Mucosa of rectum (tissue), 2 donors: Measurements from ENCODE around the gene RASA3.

Source experiments
- H3K27ac ChIP-seq, 2 donors: one replicate each; pipeline ENCODE4 v1.7.0; 2013; ENCODE audit warnings: inconsistent platforms in 2 of 2, low read depth in 2 of 2, low read length in 2 of 2
- H3K27me3 ChIP-seq, 2 donors: one replicate each; pipeline ENCODE4 v1.7.0; 2013; ENCODE audit warnings: low read length in 2 of 2; ENCODE audit not compliant: control insufficient read depth in 2 of 2, insufficient read depth in 2 of 2
- H3K36me3 ChIP-seq, 2 donors: one replicate each; pipeline ENCODE4 v1.7.0; 2013; ENCODE audit warnings: low read length in 2 of 2; ENCODE audit not compliant: control insufficient read depth in 2 of 2, insufficient read depth in 2 of 2
- H3K4me1 ChIP-seq, 2 donors: one replicate each; pipeline ENCODE4 v1.7.0; 2013; ENCODE audit warnings: low read length in 2 of 2, mild to moderate bottlenecking in 1 of 2; ENCODE audit not compliant: control insufficient read depth in 2 of 2, insufficient read depth in 2 of 2
- H3K4me3 ChIP-seq, 2 donors: one replicate each; pipeline ENCODE4 v1.7.0; 2013; ENCODE audit warnings: low read length in 2 of 2
- H3K9ac ChIP-seq, 2 donors: one replicate each; pipeline ENCODE4 v1.7.0; 2013; ENCODE audit warnings: low read length in 2 of 2, low read depth in 1 of 2, mild to moderate bottlenecking in 1 of 2
- H3K9me3 ChIP-seq, 2 donors: one replicate each; pipeline ENCODE4 v1.7.0; 2013; ENCODE audit warnings: low read length in 2 of 2; ENCODE audit not compliant: control insufficient read depth in 2 of 2
- donor health status: healthy.
- donor health status: Normal muscosa, but diverticular disease.

The RASA3 gene

GRCh38 chr13:114142640-114143490 is 10.4 kb upstream of the RASA3 start:
- H3K9me3 ChIP-seq = no peaks in the 10 kb centered on the region
- H3K27me3 ChIP-seq = no peaks in the 10 kb centered on the region

GRCh38 chr13:114142137-114142550 is 9.7 kb upstream of the RASA3 start:
- H3K27me3 ChIP-seq = no peaks in the 10 kb centered on the region
- H3K9me3 ChIP-seq = no peaks in the 10 kb centered on the region
- H3K4me1 ChIP-seq = peaks cover 20 to 40% of the 10 kb centered on the region in 2 donors
- peak overlapping the region; percentile 63 to 84 for H3K27ac ChIP-seq
- no peaks in the 10 kb centered on the region for H3K36me3 ChIP-seq
- peak overlapping the region in 1 of 2 donors; percentile 41 for H3K4me3 ChIP-seq
- peak overlapping the region in 1 of 2 donors; percentile 18 for H3K9ac ChIP-seq

More at GRCh38 chr13:114142640-114143490, 10.4 kb upstream of the RASA3 start:
- no peaks in the 10 kb centered on the region for H3K36me3 ChIP-seq
- peak overlapping the region; percentile 18 to 24 for H3K9ac ChIP-seq
- peak overlapping the region in 1 of 2 donors; percentile 41 for H3K4me3 ChIP-seq
- peaks cover 20 to 40% of the 10 kb centered on the region in 2 donors for H3K4me1 ChIP-seq
- H3K27ac ChIP-seq = peak overlapping the region; percentile 63 to 84

GRCh38 chr13:114141261-114141996 is 9.0 kb upstream of the RASA3 start:
- Histone ChIP-seq H3K27me3 (no peaks in the 10 kb centered on the region), H3K4me1 (peaks cover 20 to 40% of the 10 kb centered on the region in 2 donors), H3K27ac (no peak overlapping the region), H3K9ac (no peak overlapping the region), H3K9me3 (no peaks in the 10 kb centered on the region), H3K36me3 (no peaks in the 10 kb centered on the region), H3K4me3 (no peak overlapping the region)

DNA sequence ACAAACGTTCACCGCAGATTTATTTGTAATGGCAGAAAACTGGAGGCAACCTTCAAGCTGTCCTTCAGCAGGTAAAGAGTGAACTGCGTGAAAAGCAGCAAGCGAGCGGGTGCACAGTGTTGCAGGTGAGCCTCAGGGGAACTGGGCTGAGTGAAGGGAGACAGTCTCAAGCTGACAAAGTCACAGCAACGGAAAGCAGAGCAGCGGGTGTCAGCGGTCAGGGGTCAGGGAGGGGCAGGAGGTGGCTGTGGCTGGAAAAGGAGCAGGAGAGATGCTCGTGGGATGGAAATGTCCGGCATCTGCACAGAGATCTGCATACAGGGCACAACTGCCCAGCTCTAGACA is 8.5 kb upstream of the RASA3 start:
- peak overlapping the region in 1 of 2 donors; percentile 23 for H3K27ac ChIP-seq
- no peaks in the 10 kb centered on the region for H3K36me3 ChIP-seq
- no peak overlapping the region for H3K9ac ChIP-seq
- peaks cover 20 to 40% of the 10 kb centered on the region in 2 donors for H3K4me1 ChIP-seq
- H3K27me3 ChIP-seq = no peaks in the 10 kb centered on the region
- no peak overlapping the region for H3K4me3 ChIP-seq
- H3K9me3 ChIP-seq = no peaks in the 10 kb centered on the region

GRCh38 chr13:114140131-114140905 is 7.9 kb upstream of the RASA3 start:
- H3K4me3 ChIP-seq = peak overlapping the region in 1 of 2 donors; percentile 26
- peaks cover 20 to 40% of the 10 kb centered on the region in 2 donors for H3K4me1 ChIP-seq
- no peaks in the 10 kb centered on the region for H3K36me3 ChIP-seq
- no peaks in the 10 kb centered on the region for H3K27me3 ChIP-seq
- H3K27ac ChIP-seq = peak overlapping the region in 1 of 2 donors; percentile 23
- no peaks in the 10 kb centered on the region for H3K9me3 ChIP-seq
- peak overlapping the region in 1 of 2 donors; percentile 32 for H3K9ac ChIP-seq

- Histone ChIP-seq H3K36me3 (no peaks in the 10 kb centered on the region), H3K9me3 (no peaks in the 10 kb centered on the region), H3K4me1 (peaks cover 1 to 17% of the 10 kb centered on the region in 2 donors), H3K9ac (no peak overlapping the region), H3K27ac (no peak overlapping the region), H3K4me3 (no peak overlapping the region), H3K27me3 (no peaks in the 10 kb centered on the region)
Observed at GRCh38 chr13:114136576-114136975, 4.2 kb upstream of the RASA3 start.

GRCh38 chr13:114135731-114136171 is 3.3 kb upstream of the RASA3 start:
- H3K4me3 ChIP-seq = no peak overlapping the region
- no peaks in the 10 kb centered on the region for H3K27me3 ChIP-seq
- H3K4me1 ChIP-seq = peaks cover 3 to 16% of the 10 kb centered on the region in 2 donors
- no peak overlapping the region for H3K27ac ChIP-seq
- no peaks in the 10 kb centered on the region for H3K36me3 ChIP-seq
- H3K9me3 ChIP-seq = no peaks in the 10 kb centered on the region
- no peak overlapping the region for H3K9ac ChIP-seq

DNA sequence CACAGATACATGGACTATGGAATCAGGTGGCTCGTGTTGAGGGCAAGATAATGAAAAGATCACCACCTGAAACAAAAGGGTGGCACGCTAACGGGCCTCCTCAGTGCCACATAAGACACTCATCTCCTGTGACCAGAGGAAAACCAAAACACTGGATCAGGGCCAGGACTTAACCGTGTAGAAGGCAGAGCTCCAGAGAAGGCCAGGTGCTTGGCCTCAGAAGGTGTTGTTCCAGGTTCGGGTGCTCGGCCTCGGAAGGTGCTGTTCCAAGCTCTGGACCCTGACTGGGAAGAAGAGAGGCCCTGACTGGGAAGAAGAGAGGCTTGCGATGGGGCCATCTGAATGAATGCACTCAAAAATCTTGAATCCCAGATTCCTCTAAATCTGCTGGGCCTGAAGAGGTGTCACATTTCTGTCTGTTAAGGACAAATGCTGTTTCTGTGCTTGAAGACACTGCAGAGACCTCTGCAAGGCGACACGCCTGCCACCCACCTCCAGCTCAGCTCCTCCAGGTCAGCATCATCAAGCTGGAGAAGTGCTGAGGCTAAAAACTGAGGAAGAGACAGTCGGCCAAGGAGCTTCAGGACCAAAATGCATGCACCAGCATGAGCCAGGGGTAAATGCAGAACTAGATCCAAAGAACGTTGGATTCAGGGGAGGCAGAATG is 2.7 kb upstream of the RASA3 start:
- Histone ChIP-seq H3K27me3 (no peaks in the 10 kb centered on the region), H3K9ac (peak overlapping the region in 1 of 2 donors; percentile 33), H3K36me3 (no peaks in the 10 kb centered on the region), H3K9me3 (no peaks in the 10 kb centered on the region), H3K27ac (peak overlapping the region in 1 of 2 donors; percentile 48), H3K4me1 (peaks cover 9 to 16% of the 10 kb centered on the region in 2 donors), H3K4me3 (no peak overlapping the region)

- no peak overlapping the region for H3K4me3 ChIP-seq
- H3K36me3 ChIP-seq = no peaks in the 10 kb centered on the region
- H3K9ac ChIP-seq = peak overlapping the region; percentile 6 to 33
- H3K9me3 ChIP-seq = no peaks in the 10 kb centered on the region
- H3K27me3 ChIP-seq = no peaks in the 10 kb centered on the region
- peaks cover 17 to 22% of the 10 kb centered on the region in 2 donors for H3K4me1 ChIP-seq
- H3K27ac ChIP-seq = peak overlapping the region in 1 of 2 donors; percentile 48
Observed at GRCh38 chr13:114134111-114134943, 1.9 kb upstream of the RASA3 start.
